Keratinocyte (primary cell): ENCODE results near the gene SPIRE1. TPM values are rescaled to one million over a fixed set of nuclear protein-coding genes. Genes with fewer than 3 reads are reported as not detected.

Experiments used
- DNase-seq: peaks from one replicate; pipeline ENCODE4 v3.0.0-alpha.2; 2011; ENCODE audit warnings: low read depth, missing footprints, low spot score
- FAIRE-seq: peaks from 2 replicates; lab custom pipeline; 2011; peaks lifted over from hg19 to GRCh38; lab: Jason Lieb, UNC
- H2AFZ ChIP-seq: 2 replicates; pipeline ENCODE4 v1.6.0; 2012; ENCODE audit warnings: low read length, control low read depth, inconsistent platforms; ENCODE audit not compliant: control insufficient read depth
- H3K27ac ChIP-seq: 2 replicates; pipeline ENCODE4 v1.5.1; 2011; ENCODE audit warnings: low read length; ENCODE audit not compliant: control insufficient read depth, insufficient read depth
- H3K27me3 ChIP-seq: 3 replicates; pipeline ENCODE4 v1.6.0; 2011; ENCODE audit warnings: low read length; ENCODE audit not compliant: control insufficient read depth, insufficient read depth; ENCODE audit errors: extremely low read depth
- H3K36me3 ChIP-seq, 2 experiments: 2 replicates in 1 of 2; 3 replicates in 1 of 2; pipeline ENCODE4 v1.5.1; 2011; ENCODE audit warnings: low read length in 2 of 2, mild to moderate bottlenecking in 1 of 2; ENCODE audit not compliant: control insufficient read depth in 2 of 2, insufficient read depth in 2 of 2; ENCODE audit errors: extremely low read depth in 1 of 2
- H3K4me1 ChIP-seq: 3 replicates; pipeline ENCODE4 v1.5.1; 2011; ENCODE audit warnings: low read length; ENCODE audit not compliant: control insufficient read depth, insufficient read depth; ENCODE audit errors: extremely low read depth
- H3K4me2 ChIP-seq: 3 replicates; pipeline ENCODE4 v1.6.0; 2011; ENCODE audit warnings: low read depth, low read length; ENCODE audit not compliant: control insufficient read depth, insufficient read depth; ENCODE audit errors: extremely low read depth
- H3K4me3 ChIP-seq, 3 experiments: fragments of 200-600 bp in 1 of 3; sonication (generic) in 1 of 3; 2 replicates in 2 of 3; 3 replicates in 1 of 3; pipeline ENCODE4 v1.5.1; 2011 to 2016; ENCODE audit warnings: low read length in 3 of 3, mild to moderate bottlenecking in 3 of 3, control low read depth in 2 of 3, inconsistent platforms in 1 of 3, low read depth in 1 of 3, mixed read lengths in 1 of 3, mixed run types in 1 of 3, moderate library complexity in 1 of 3; ENCODE audit not compliant: control insufficient read depth in 2 of 3, insufficient read depth in 2 of 3; ENCODE audit errors: extremely low read depth in 1 of 3
- H3K79me2 ChIP-seq: 2 replicates; pipeline ENCODE4 v1.6.0; 2012; ENCODE audit warnings: low read length; ENCODE audit not compliant: control insufficient read depth, insufficient read depth
- H3K9ac ChIP-seq: 3 replicates; pipeline ENCODE4 v1.6.0; 2011; ENCODE audit warnings: low read length; ENCODE audit not compliant: control insufficient read depth, insufficient read depth; ENCODE audit errors: extremely low read depth
- H3K9me1 ChIP-seq: 3 replicates; pipeline ENCODE4 v1.6.0; 2011; ENCODE audit warnings: low read length; ENCODE audit not compliant: control insufficient read depth, insufficient read depth; ENCODE audit errors: extremely low read depth
- H3K9me3 ChIP-seq: 2 replicates; pipeline ENCODE4 v1.5.1; 2012; ENCODE audit warnings: low read depth, low read length; ENCODE audit not compliant: control insufficient read depth
- H4K20me1 ChIP-seq: 3 replicates; pipeline ENCODE4 v1.6.0; 2011; ENCODE audit warnings: low read length; ENCODE audit not compliant: control insufficient read depth, insufficient read depth; ENCODE audit errors: extremely low read depth
- EZH2 ChIP-seq: IDR thresholded peaks from one replicate; pipeline ENCODE4 v1.6.1; 2012; ENCODE audit warnings: inconsistent platforms, mild to moderate bottlenecking, low read length, moderate library complexity
- dilution Hi-C: fragments of 300-500 bp; cut with MboI; formaldehyde crosslinking; loops from one replicate; pipeline ENCODE4 v1.7.0; 2020; ENCODE audit warnings: low sequenced_read_pairs; ENCODE audit not compliant: extremely low pct_ligation_motif_present
- polyA plus RNA-seq, 5 experiments: library from polyadenylated mRNA; depleted of rRNA in 3 of 5; stranded (reverse) in 3 of 5; stranded (forward) in 1 of 5; unstranded in 1 of 5; fragments of >200 nt; gene quantifications; 1 replicate in 1 of 5; 2 replicates in 3 of 5; 3 replicates in 1 of 5; pipeline versions ENCODE4 v1.2.1 to v1.2.3, GENCODE V29; 2011 to 2012; ENCODE audit warnings: missing spikeins in 2 of 5, low read depth in 1 of 5, low replicate concordance in 1 of 5
- TF ChIP-seq, protein P1 (sequence below), 3 experiments: IDR thresholded peaks in 1 of 3; conservative IDR thresholded peaks in 1 of 3; optimal IDR thresholded peaks in 1 of 3; 2 replicates in 2 of 3; 3 replicates in 1 of 3; pipeline versions ENCODE3 to v1.5.1; 2011; ENCODE audit warnings: low read length in 3 of 3, mild to moderate bottlenecking in 3 of 3, moderate library complexity in 2 of 3, control low read depth in 1 of 3, inconsistent platforms in 1 of 3; ENCODE audit not compliant: insufficient read depth in 2 of 3; ENCODE audit errors: extremely low read depth in 1 of 3

SPIRE1 gene
- polyA plus RNA-seq, 1 donor (not counting 4 experiments of a cell fraction or from before 2014, with no cell fraction given), result 20.6 TPM

GRCh38 chr18:12449051-12449785 lies 208.7 kb downstream of the SPIRE1 start:
- no peak for FAIRE-seq
- Histone ChIP-seq H3K79me2 (no peaks in the 10 kb centered on the region), H3K9me3 (no peaks in the 10 kb centered on the region), H2AFZ (no peak overlapping the region), H3K9ac (no peak overlapping the region), H4K20me1 (no peaks in the 10 kb centered on the region), H3K4me1 (no peaks in the 10 kb centered on the region), H3K4me2 (no peak overlapping the region), H3K27ac (no peak overlapping the region), H3K27me3 (no peaks in the 10 kb centered on the region), H3K4me3 (no peak overlapping the region), H3K36me3 (peaks cover 0 to 13% of the 10 kb centered on the region in 2 experiments), H3K9me1 (no peaks in the 10 kb centered on the region)
- dilution Hi-C loops, result no loop called here
- DNase-seq, result no peak
- no peak for TF ChIP-seq EZH2
- TF ChIP-seq, protein P1, sequence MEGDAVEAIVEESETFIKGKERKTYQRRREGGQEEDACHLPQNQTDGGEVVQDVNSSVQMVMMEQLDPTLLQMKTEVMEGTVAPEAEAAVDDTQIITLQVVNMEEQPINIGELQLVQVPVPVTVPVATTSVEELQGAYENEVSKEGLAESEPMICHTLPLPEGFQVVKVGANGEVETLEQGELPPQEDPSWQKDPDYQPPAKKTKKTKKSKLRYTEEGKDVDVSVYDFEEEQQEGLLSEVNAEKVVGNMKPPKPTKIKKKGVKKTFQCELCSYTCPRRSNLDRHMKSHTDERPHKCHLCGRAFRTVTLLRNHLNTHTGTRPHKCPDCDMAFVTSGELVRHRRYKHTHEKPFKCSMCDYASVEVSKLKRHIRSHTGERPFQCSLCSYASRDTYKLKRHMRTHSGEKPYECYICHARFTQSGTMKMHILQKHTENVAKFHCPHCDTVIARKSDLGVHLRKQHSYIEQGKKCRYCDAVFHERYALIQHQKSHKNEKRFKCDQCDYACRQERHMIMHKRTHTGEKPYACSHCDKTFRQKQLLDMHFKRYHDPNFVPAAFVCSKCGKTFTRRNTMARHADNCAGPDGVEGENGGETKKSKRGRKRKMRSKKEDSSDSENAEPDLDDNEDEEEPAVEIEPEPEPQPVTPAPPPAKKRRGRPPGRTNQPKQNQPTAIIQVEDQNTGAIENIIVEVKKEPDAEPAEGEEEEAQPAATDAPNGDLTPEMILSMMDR (optimal IDR thresholded peaks at IDR 0.05 in 1 of 3, IDR thresholded peaks at IDR 0.05 in 1 of 3, conservative IDR thresholded peaks at IDR 0.05 in 1 of 3; ENCODE audit: extremely low read depth in 1 of 3, insufficient read depth in 2 of 3, low read length in 3 of 3), result no peak

DNA sequence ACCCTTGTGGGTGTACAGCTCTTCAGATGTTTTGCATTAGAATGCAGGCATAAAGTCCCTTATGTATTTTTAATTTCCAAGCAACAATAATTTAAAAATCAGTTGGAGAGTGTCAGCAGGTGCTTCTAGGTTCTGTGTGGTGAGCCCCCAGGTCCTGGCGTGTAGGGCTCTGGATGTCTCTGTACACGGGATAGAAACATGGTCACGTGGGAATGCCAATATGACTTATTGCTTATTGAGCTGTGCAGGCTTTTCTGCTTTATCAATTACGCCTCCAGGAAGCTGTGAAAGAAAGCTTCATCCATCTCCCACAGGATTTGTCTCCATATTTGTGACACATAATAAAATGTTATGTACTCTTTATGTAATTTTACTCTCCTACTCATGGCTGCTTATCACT lies 212.4 kb downstream of the SPIRE1 start:
- Histone ChIP-seq H3K9me1 (no peaks in the 10 kb centered on the region), H3K4me2 (no peak overlapping the region), H3K4me3 (no peak overlapping the region), H3K27me3 (no peaks in the 10 kb centered on the region), H3K36me3 (peaks cover 0 to 13% of the 10 kb centered on the region in 2 experiments), H2AFZ (no peak overlapping the region), H3K27ac (no peak overlapping the region), H3K9me3 (no peaks in the 10 kb centered on the region), H3K79me2 (no peaks in the 10 kb centered on the region), H4K20me1 (no peaks in the 10 kb centered on the region), H3K4me1 (no peaks in the 10 kb centered on the region), H3K9ac (no peak overlapping the region)
- FAIRE-seq (no peak), DNase-seq (no peak)
- TF ChIP-seq EZH2, result no peak
- dilution Hi-C loops, result no loop called here
